IMR-90 (cell line): Measurements from ENCODE around the gene FXYD1. TPM values are rescaled to one million over a fixed set of nuclear protein-coding genes. Genes with fewer than 3 reads are reported as not detected.
A peak's percentile ranks its signal among the peaks of the same experiment; 100 is the strongest.

ENCODE experiments used
- ATAC-seq: fragments of 200-7000 bp; cut with Tn5 transposase; 2 replicates; pipeline ENCODE4 v1.9.1; 2020; ENCODE audit warnings: low read depth, mild to moderate bottlenecking, moderate library complexity
- BruUV-seq: library from RNA; stranded (reverse); fragments of 400-500 nt; replicated peaks from 2 replicates; lab custom pipeline; 2021; lab: Mats Ljungman, UMichigan
- CTCF ChIA-PET: fragments of 300-600 bp; formaldehyde crosslinking; extraction: SDS; loops from one replicate; lab custom pipeline; 2021; ENCODE audit warnings: antibody characterized with exemption; lab: Yijun Ruan, JAX
- POLR2A ChIA-PET: fragments of 300-600 bp; sonication (Branson Sonifier 250); formaldehyde crosslinking; loops from one replicate; lab custom pipeline; 2022; ENCODE audit warnings: antibody characterized with exemption; ENCODE audit not compliant: unreplicated experiment; lab: Charles Lee
- DNase-seq: peaks from one replicate; pipeline ENCODE4 v3.0.0; 2013
- H2AFZ ChIP-seq: replicated peaks from 2 replicates; pipeline ENCODE3; 2013; ENCODE audit warnings: low read length, mild to moderate bottlenecking; ENCODE audit not compliant: poor library complexity
- H2AK5ac ChIP-seq: 2 replicates; pipeline ENCODE4 v1.6.1; 2013; ENCODE audit warnings: low read depth, low read length, inconsistent platforms
- H2AK9ac ChIP-seq: replicated peaks from 2 replicates; pipeline ENCODE3; 2013; ENCODE audit warnings: mild to moderate bottlenecking, low read depth, low read length, moderate library complexity; ENCODE audit not compliant: poor library complexity
- H2BK120ac ChIP-seq: 2 replicates; pipeline ENCODE4 v1.6.1; 2013; ENCODE audit warnings: low read depth, low read length, inconsistent platforms
- H2BK15ac ChIP-seq: 3 replicates; pipeline ENCODE4 v1.6.1; 2013; ENCODE audit warnings: low read depth, low read length, inconsistent platforms
- H2BK20ac ChIP-seq: 2 replicates; pipeline ENCODE4 v1.6.1; 2013; ENCODE audit warnings: low read depth, mild to moderate bottlenecking, inconsistent platforms, low read length, moderate library complexity
- H2BK5ac ChIP-seq: 2 replicates; pipeline ENCODE4 v1.6.1; 2013; ENCODE audit warnings: mild to moderate bottlenecking, low read depth, low read length, inconsistent platforms; ENCODE audit not compliant: poor library complexity, severe bottlenecking
- H3K14ac ChIP-seq: replicated peaks from 2 replicates; pipeline ENCODE4 v1.6.1; 2013; ENCODE audit warnings: low read depth, low read length, inconsistent platforms
- H3K18ac ChIP-seq: 2 replicates; pipeline ENCODE4 v1.6.1; 2013; ENCODE audit warnings: low read depth, low read length, control low read depth
- H3K23ac ChIP-seq: 2 replicates; pipeline ENCODE4 v1.6.1; 2013; ENCODE audit warnings: low read depth, low read length, inconsistent platforms
- H3K27ac ChIP-seq: 2 replicates; pipeline ENCODE4 v1.5.1; 2013; ENCODE audit warnings: mild to moderate bottlenecking, control low read depth, low read length; ENCODE audit not compliant: insufficient read depth
- H3K27me3 ChIP-seq: 2 replicates; pipeline ENCODE4 v1.6.1; 2013; ENCODE audit warnings: low read length; ENCODE audit not compliant: control insufficient read depth, insufficient read depth
- H3K36me3 ChIP-seq: 2 replicates; pipeline ENCODE4 v1.6.1; 2013; ENCODE audit warnings: low read length, mixed read lengths; ENCODE audit not compliant: control insufficient read depth, insufficient read depth
- H3K4ac ChIP-seq: 2 replicates; pipeline ENCODE4 v1.6.1; 2013; ENCODE audit warnings: low read depth, low read length, inconsistent platforms
- H3K4me1 ChIP-seq: 2 replicates; pipeline ENCODE4 v1.6.1; 2013; ENCODE audit warnings: low read length, mixed read lengths; ENCODE audit not compliant: control insufficient read depth, insufficient read depth
- H3K4me2 ChIP-seq: 2 replicates; pipeline ENCODE4 v1.6.1; 2013; ENCODE audit warnings: low read depth, mild to moderate bottlenecking, control low read depth, low read length, moderate library complexity
- H3K4me3 ChIP-seq: 2 replicates; pipeline ENCODE4 v1.5.1; 2013; ENCODE audit warnings: low read depth, mild to moderate bottlenecking, control low read depth, low read length, moderate library complexity; ENCODE audit not compliant: insufficient read depth
- H3K56ac ChIP-seq: 2 replicates; pipeline ENCODE4 v1.6.1; 2013; ENCODE audit warnings: low read length, inconsistent platforms; ENCODE audit not compliant: insufficient read depth; ENCODE audit errors: extremely low read depth
- H3K79me1 ChIP-seq, 2 experiments: 2 replicates each; pipeline ENCODE4 v1.6.1; 2013; ENCODE audit warnings: low read length in 2 of 2, inconsistent platforms in 1 of 2, low read depth in 1 of 2
- H3K9ac ChIP-seq: 2 replicates; pipeline ENCODE4 v1.6.1; 2013; ENCODE audit warnings: low read depth, low read length, control low read depth
- H3K9me1 ChIP-seq: 2 replicates; pipeline ENCODE4 v1.6.1; 2013; ENCODE audit warnings: low read length, inconsistent platforms; ENCODE audit not compliant: insufficient read depth
- H3K9me3 ChIP-seq: 2 replicates; pipeline ENCODE4 v1.6.1; 2013; ENCODE audit warnings: low read length; ENCODE audit not compliant: control insufficient read depth, insufficient read depth
- H4K20me1 ChIP-seq: 2 replicates; pipeline ENCODE4 v1.6.1; 2013; ENCODE audit warnings: low read length, inconsistent platforms; ENCODE audit not compliant: insufficient read depth
- H4K5ac ChIP-seq: 2 replicates; pipeline ENCODE4 v1.6.1; 2013; ENCODE audit warnings: mild to moderate bottlenecking, low read depth, low read length, control low read depth
- H4K8ac ChIP-seq, 2 experiments: 2 replicates each; pipeline ENCODE4 v1.6.1; 2013; ENCODE audit warnings: low read depth in 2 of 2, low read length in 2 of 2, control low read depth in 1 of 2, inconsistent platforms in 1 of 2
- H4K91ac ChIP-seq: 2 replicates; pipeline ENCODE4 v1.6.1; 2013; ENCODE audit warnings: low read depth, low read length, inconsistent platforms; ENCODE audit not compliant: insufficient read depth
- MAFK ChIP-seq: IDR thresholded peaks from 2 replicates; pipeline ENCODE4 v1.6.1; 2012; ENCODE audit warnings: low read depth, low read length, improper control_type of control experiment
- MXI1 ChIP-seq: IDR thresholded peaks from 2 replicates; pipeline ENCODE4 v1.6.1; 2012; ENCODE audit warnings: low read depth, mild to moderate bottlenecking, low read length, moderate library complexity, borderline replicate concordance
- NFE2L2 ChIP-seq: fragments of 150-350 bp; IDR thresholded peaks from 2 replicates; pipeline ENCODE4 v1.6.1; 2016; ENCODE audit warnings: low read depth, mild to moderate bottlenecking, low read length
- WGBS, 2 experiments: methylation state at CpG; one replicate each; pipeline versions ENCODE4 v1.1.5 to v1.1.7; 2013; ENCODE audit warnings: missing lambda C conversion rate in 2 of 2; ENCODE audit not compliant: insufficient read length in 1 of 2; ENCODE audit errors: extremely low coverage in 2 of 2; 5-methylcytosine and 5-hydroxymethylcytosine counted together
- dilution Hi-C: fragments of 300-500 bp; cut with HindIII; formaldehyde crosslinking; loops from one replicate; pipeline ENCODE4 v1.14.3; 2018; ENCODE audit warnings: low sequenced_read_pairs; ENCODE audit not compliant: unreplicated experiment
- in situ Hi-C: fragments of 300-500 bp; cut with MboI; formaldehyde crosslinking; loops from 3 replicates; pipeline ENCODE4 v1.14.3; 2019; ENCODE audit warnings: low sequenced_read_pairs, inconsistent platforms, mixed read lengths
- intact Hi-C: fragments of 100-400 bp; cut with micrococcal nuclease; formaldehyde crosslinking; loops from 2 replicates; pipeline ENCODE4 v1.10.0; 2022
- polyA plus RNA-seq, 3 experiments: library from polyadenylated mRNA; depleted of rRNA; stranded (reverse); fragments of >200 nt; gene quantifications; 2 replicates each; pipeline ENCODE4 v1.2.3, GENCODE V29; 2012; ENCODE audit warnings: low replicate concordance in 1 of 3
- total RNA-seq: library from RNA; depleted of rRNA; stranded (reverse); fragments of >200 nt; gene quantifications from 2 replicates; pipeline ENCODE4 v1.2.3, GENCODE V29; 2012

Gene FXYD1
- total and polyA plus RNA-seq, 2 of the 4 experiments (the other 2 are of a cell fraction), result 0.18 to 3.9 TPM

- H3K9me1 ChIP-seq, result no peaks in the 10 kb centered on the region
- H4K5ac ChIP-seq, result no peak overlapping the region
- no peak overlapping the region for H2BK120ac ChIP-seq
- ATAC-seq (no peak), DNase-seq (no peak)
- no peak overlapping the region for H3K4ac ChIP-seq
- H4K20me1 ChIP-seq, result no peaks in the 10 kb centered on the region
- H3K4me1 ChIP-seq, result no peaks in the 10 kb centered on the region
- no peak overlapping the region for H3K56ac ChIP-seq
- intact Hi-C loops (no loop called here), dilution Hi-C loops (no loop called here), in situ Hi-C loops (no loop called here)
- H4K91ac ChIP-seq, result no peak overlapping the region
- no CpG with 5 or more reads among the region's 1 CpG for WGBS, 2 experiments
- no peak overlapping the region for H3K9ac ChIP-seq
- no peak overlapping the region for H2AK9ac ChIP-seq
- no peak overlapping the region for H2AK5ac ChIP-seq
- no peak overlapping the region for H2AFZ ChIP-seq
- ChIA-PET POLR2A (no interaction called here), CTCF (no interaction called here)
- no peaks in the 10 kb centered on the region for H3K79me1 ChIP-seq
- H3K4me2 ChIP-seq, result no peak overlapping the region
- no peak overlapping the region for H3K14ac ChIP-seq
- no peak overlapping the region for H4K8ac ChIP-seq
- no peak overlapping the region for H2BK15ac ChIP-seq
- TF ChIP-seq MXI1 (no peak), NFE2L2 (0 out of 2 replicates have a peak, but pooled peaks have one; percentile 25), MAFK (peak; percentile 61)
- H3K18ac ChIP-seq, result no peak overlapping the region
- no peak overlapping the region for H2BK20ac ChIP-seq
- H3K4me3 ChIP-seq, result no peak overlapping the region
- H3K27ac ChIP-seq, result no peak overlapping the region
- H3K36me3 ChIP-seq, result no peaks in the 10 kb centered on the region
- no TSS peak for BruUV-seq
- H3K9me3 ChIP-seq, result no peaks in the 10 kb centered on the region; the same call in 1 of the 2 replicates
- no peak overlapping the region for H3K23ac ChIP-seq
- no peak overlapping the region for H2BK5ac ChIP-seq
- peaks cover 2% of the 10 kb centered on the region; the same call in 1 of the 2 replicates for H3K27me3 ChIP-seq
These were observed 42.8 kb downstream of the FXYD1 start for GRCh38 chr19:35181387-35181786.
